Nephron progenitor cell (in vitro differentiated cells): ENCODE measurements around the gene MAP3K4.

Experiments used
- DNase-seq: peaks from one replicate; pipeline ENCODE4 v3.0.0; 2021
- H3K27ac Mint-ChIP-seq: 2 replicates; pipeline ENCODE4 v1.8.0; 2021; ENCODE audit warnings: mild to moderate bottlenecking, moderate library complexity, mixed read lengths
- H3K27me3 Mint-ChIP-seq: 2 replicates; pipeline ENCODE4 v1.8.0; 2021; ENCODE audit warnings: mild to moderate bottlenecking, low read depth, mixed read lengths; ENCODE audit not compliant: poor library complexity
- H3K36me3 Mint-ChIP-seq: 2 replicates; pipeline ENCODE4 v1.8.0; 2021; ENCODE audit warnings: low read depth, mixed read lengths
- H3K4me1 Mint-ChIP-seq: 2 replicates; pipeline ENCODE4 v1.8.0; 2021; ENCODE audit warnings: mixed read lengths
- H3K4me3 Mint-ChIP-seq: 2 replicates; pipeline ENCODE4 v1.8.0; 2021; ENCODE audit warnings: mild to moderate bottlenecking, moderate library complexity, mixed read lengths
- H3K9me3 Mint-ChIP-seq: 2 replicates; pipeline ENCODE4 v1.8.0; 2021; ENCODE audit warnings: mild to moderate bottlenecking, moderate library complexity, mixed read lengths
- CTCF ChIP-seq: fragments of 200-600 bp; sonication (generic); IDR thresholded peaks from 2 replicates; pipeline ENCODE4 v1.5.0; 2021; ENCODE audit warnings: antibody characterized with exemption

MAP3K4 gene

GRCh38 chr6:161135695-161136591 is 144.4 kb downstream of the MAP3K4 start:
- no peak for TF ChIP-seq CTCF
- Mint-ChIP-seq H3K27ac (peak overlapping the region; percentile 92), H3K27me3 (no peaks in the 10 kb centered on the region), H3K36me3 (peaks cover 77% of the 10 kb centered on the region), H3K4me3 (no peak overlapping the region), H3K9me3 (no peaks in the 10 kb centered on the region), H3K4me1 (peaks cover 18% of the 10 kb centered on the region)
- DNase-seq: no peak

- Mint-ChIP-seq H3K27me3 (no peaks in the 10 kb centered on the region), H3K4me3 (no peak overlapping the region), H3K4me1 (peaks cover 18% of the 10 kb centered on the region), H3K27ac (peak overlapping the region; percentile 92), H3K36me3 (peaks cover 76% of the 10 kb centered on the region), H3K9me3 (no peaks in the 10 kb centered on the region)
- TF ChIP-seq CTCF: no peak
- no peak for DNase-seq
Measured at GRCh38 chr6:161136655-161137054, 145.1 kb downstream of the MAP3K4 start.

GRCh38 chr6:161137320-161137719 is 145.8 kb downstream of the MAP3K4 start:
- TF ChIP-seq CTCF: no peak
- peak overlapping the region; percentile 88 for H3K27ac Mint-ChIP-seq
- H3K27me3 Mint-ChIP-seq: no peaks in the 10 kb centered on the region
- no peak for DNase-seq
- peaks cover 73% of the 10 kb centered on the region for H3K36me3 Mint-ChIP-seq
- peaks cover 18% of the 10 kb centered on the region for H3K4me1 Mint-ChIP-seq
- no peak overlapping the region for H3K4me3 Mint-ChIP-seq
- H3K9me3 Mint-ChIP-seq: no peaks in the 10 kb centered on the region

GRCh38 chr6:161137839-161138542 is 146.4 kb downstream of the MAP3K4 start:
- peaks cover 73% of the 10 kb centered on the region for H3K36me3 Mint-ChIP-seq
- TF ChIP-seq CTCF: no peak
- H3K4me3 Mint-ChIP-seq: no peak overlapping the region
- H3K9me3 Mint-ChIP-seq: no peaks in the 10 kb centered on the region
- H3K4me1 Mint-ChIP-seq: peaks cover 18% of the 10 kb centered on the region
- H3K27ac Mint-ChIP-seq: no peak overlapping the region
- DNase-seq: no peak
- no peaks in the 10 kb centered on the region for H3K27me3 Mint-ChIP-seq

GRCh38 chr6:161138543-161139303 is 147.2 kb downstream of the MAP3K4 start:
- Mint-ChIP-seq H3K36me3 (peaks cover 73% of the 10 kb centered on the region), H3K27ac (peak overlapping the region; percentile 51), H3K4me3 (no peak overlapping the region), H3K4me1 (peaks cover 18% of the 10 kb centered on the region), H3K27me3 (no peaks in the 10 kb centered on the region), H3K9me3 (no peaks in the 10 kb centered on the region)
- no peak for TF ChIP-seq CTCF
- DNase-seq: no peak
